Liver (tissue), 9 donors: ENCODE results near the gene GRK2. TPM values are rescaled to one million over a fixed set of nuclear protein-coding genes. Genes with fewer than 3 reads are reported as not detected.

ENCODE experiments used
- DNase-seq: peaks from one replicate; pipeline ENCODE4 v3.0.0-alpha.2; 2017; ENCODE audit warnings: low spot score
- H3K27ac ChIP-seq, 2 donors: one replicate each; pipeline ENCODE4 v1.7.0; 2013; ENCODE audit warnings: inconsistent platforms in 2 of 2, low read length in 2 of 2, control low read depth in 1 of 2, low read depth in 1 of 2, mild to moderate bottlenecking in 1 of 2
- H3K27me3 ChIP-seq, 4 donors: one replicate each; pipeline versions ENCODE4 v1.6.1 to v1.7.0; 2013; ENCODE audit warnings: low read length in 3 of 4, inconsistent platforms in 1 of 4, mild to moderate bottlenecking in 1 of 4, moderate library complexity in 1 of 4; ENCODE audit not compliant: control insufficient read depth in 4 of 4, insufficient read depth in 4 of 4
- H3K36me3 ChIP-seq, 4 donors: one replicate each; pipeline versions ENCODE4 v1.6.1 to v1.7.0; 2013; ENCODE audit warnings: low read length in 3 of 4, mild to moderate bottlenecking in 3 of 4, low read depth in 1 of 4, moderate library complexity in 1 of 4; ENCODE audit not compliant: control insufficient read depth in 4 of 4, insufficient read depth in 3 of 4
- H3K4me1 ChIP-seq, 4 donors: one replicate each; pipeline versions ENCODE4 v1.6.1 to v1.7.0; 2013; ENCODE audit warnings: low read length in 3 of 4, mild to moderate bottlenecking in 3 of 4, moderate library complexity in 1 of 4; ENCODE audit not compliant: control insufficient read depth in 4 of 4, insufficient read depth in 4 of 4
- H3K4me3 ChIP-seq, 3 donors: one replicate each; pipeline versions ENCODE4 v1.6.1 to v1.7.0; 2013; ENCODE audit warnings: low read length in 3 of 3, control low read depth in 1 of 3, low read depth in 1 of 3, mild to moderate bottlenecking in 1 of 3
- H3K9ac ChIP-seq, 2 donors: one replicate each; pipeline ENCODE4 v1.7.0; 2013; ENCODE audit warnings: low read length in 2 of 2, mild to moderate bottlenecking in 2 of 2, moderate library complexity in 2 of 2, control low read depth in 1 of 2, low read depth in 1 of 2
- H3K9me3 ChIP-seq, 4 donors: one replicate each; pipeline versions ENCODE4 v1.6.1 to v1.7.0; 2013; ENCODE audit warnings: low read length in 3 of 4; ENCODE audit not compliant: control insufficient read depth in 4 of 4
- ATF3 ChIP-seq: IDR thresholded peaks from 2 replicates; pipeline ENCODE4 v1.6.1; 2016; ENCODE audit warnings: antibody characterized with exemption
- EGR1 ChIP-seq, 2 donors: IDR thresholded peaks; 2 replicates each; pipeline ENCODE4 v1.6.1; 2016 to 2018; ENCODE audit warnings: antibody characterized with exemption in 2 of 2, low read depth in 2 of 2
- FOXA1 ChIP-seq: IDR thresholded peaks from 2 replicates; pipeline ENCODE4 v1.6.1; 2016; ENCODE audit warnings: antibody characterized with exemption
- FOXA2 ChIP-seq: IDR thresholded peaks from 2 replicates; pipeline ENCODE4 v1.6.1; 2016; ENCODE audit warnings: antibody characterized with exemption
- GABPA ChIP-seq, 2 donors: IDR thresholded peaks in 1 of 2; conservative IDR thresholded peaks in 1 of 2; 2 replicates each; pipeline ENCODE4 v1.6.1; 2016; ENCODE audit warnings: antibody characterized with exemption in 2 of 2, mild to moderate bottlenecking in 1 of 2, moderate library complexity in 1 of 2
- HNF4A ChIP-seq, 2 donors: conservative IDR thresholded peaks; 2 replicates each; pipeline ENCODE4 v1.6.1; 2016; ENCODE audit warnings: antibody characterized with exemption in 2 of 2, mild to moderate bottlenecking in 2 of 2
- HNF4G ChIP-seq: IDR thresholded peaks from 2 replicates; pipeline ENCODE4 v1.6.1; 2016; ENCODE audit warnings: antibody characterized with exemption
- NR2F2 ChIP-seq: IDR thresholded peaks from 2 replicates; pipeline ENCODE4 v1.6.1; 2016; ENCODE audit warnings: antibody characterized with exemption
- RAD21 ChIP-seq, 2 donors: IDR thresholded peaks; 2 replicates each; pipeline ENCODE4 v1.6.1; 2016; ENCODE audit warnings: antibody characterized with exemption in 2 of 2, mild to moderate bottlenecking in 2 of 2
- RXRA ChIP-seq, 2 donors: IDR thresholded peaks; 2 replicates each; pipeline ENCODE4 v1.6.1; 2017 to 2018; ENCODE audit warnings: antibody characterized with exemption in 2 of 2, mild to moderate bottlenecking in 1 of 2
- TAF1 ChIP-seq: conservative IDR thresholded peaks from 2 replicates; pipeline ENCODE4 v1.6.1; 2016; ENCODE audit warnings: antibody characterized with exemption, mild to moderate bottlenecking
- YY1 ChIP-seq: IDR thresholded peaks from 2 replicates; pipeline ENCODE4 v1.6.1; 2016; ENCODE audit warnings: antibody characterized with exemption, mild to moderate bottlenecking
- ZBTB33 ChIP-seq: IDR thresholded peaks from 2 replicates; pipeline ENCODE4 v1.6.1; 2016; ENCODE audit warnings: antibody characterized with exemption
- WGBS: extraction: QIAGEN DNeasy Blood & Tissue Kit; methylation state at CpG from one replicate; pipeline ENCODE4 v1.1.7; 2013; 5-methylcytosine and 5-hydroxymethylcytosine counted together
- polyA plus RNA-seq, 2 donors: library from polyadenylated mRNA; stranded (reverse) in 1 of 2; unstranded in 1 of 2; fragments of 200-250 nt in 1 of 2; fragments of >200 nt in 1 of 2; fragmentation: Nextera tagmentation in 1 of 2; extraction: Ambion mirVana in 1 of 2; gene quantifications; one replicate each; pipeline versions ENCODE4 v1.2.1 to v1.2.3, GENCODE V29; 2013 to 2015
- total RNA-seq, 2 donors: library from RNA; depleted of rRNA; stranded (reverse); fragments of >200 nt; gene quantifications; one replicate each; pipeline ENCODE4 v1.2.3, GENCODE V29; 2014
- TF ChIP-seq, protein P1 (sequence below): fragments of 150-350 bp; IDR thresholded peaks from 2 replicates; pipeline ENCODE4 v1.5.1; 2017; ENCODE audit warnings: improper control_type of control experiment, low read depth, low read length; ENCODE audit not compliant: missing input control
- TF ChIP-seq, protein P2 (sequence below): IDR thresholded peaks from 2 replicates; pipeline ENCODE4 v1.6.1; 2016; ENCODE audit warnings: antibody characterized with exemption, mild to moderate bottlenecking
- donor health status: healthy.
- donor health status: healthy.
- donor health status: healthy.
- donor health status: healthy.
- donor health status: healthy.

The GRK2 gene
- total and polyA plus RNA-seq, 4 donors = 13.4 to 41.4 (median 31.7) TPM

DNA sequence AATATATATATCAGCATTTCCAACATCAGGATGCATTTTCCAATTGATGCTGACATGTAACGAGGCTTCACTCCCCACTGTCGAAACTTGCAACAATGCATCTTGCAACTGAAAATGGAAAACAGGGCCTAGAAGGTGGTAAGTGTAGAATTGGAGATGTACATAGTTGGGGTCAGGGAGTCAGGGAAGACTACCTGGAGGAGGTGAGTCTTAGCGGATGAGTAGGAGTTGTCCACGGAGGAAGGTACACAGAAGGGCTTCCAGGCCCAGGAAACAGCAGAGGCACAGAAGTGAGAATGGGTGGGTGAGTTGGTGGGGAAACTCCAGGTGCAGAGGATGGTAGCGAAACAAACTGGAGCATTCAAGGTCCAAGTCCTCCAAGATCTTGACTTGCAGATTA lies 2.0 kb upstream of the GRK2 start:
- Histone ChIP-seq H3K27ac (no peak overlapping the region), H3K9ac (no peak overlapping the region), H3K36me3 (no peaks in the 10 kb centered on the region), H3K9me3 (no peaks in the 10 kb centered on the region), H3K4me1 (peaks cover 10 to 54% (median 39%) of the 10 kb centered on the region in 4 donors), H3K4me3 (no peak overlapping the region), H3K27me3 (no peaks in the 10 kb centered on the region)
- TF ChIP-seq ZBTB33 (no peak), FOXA2 (no peak), TAF1 (no peak), RXRA (IDR thresholded peaks at IDR 0.05) (no peak), YY1 (no peak)
- TF ChIP-seq, protein P1, sequence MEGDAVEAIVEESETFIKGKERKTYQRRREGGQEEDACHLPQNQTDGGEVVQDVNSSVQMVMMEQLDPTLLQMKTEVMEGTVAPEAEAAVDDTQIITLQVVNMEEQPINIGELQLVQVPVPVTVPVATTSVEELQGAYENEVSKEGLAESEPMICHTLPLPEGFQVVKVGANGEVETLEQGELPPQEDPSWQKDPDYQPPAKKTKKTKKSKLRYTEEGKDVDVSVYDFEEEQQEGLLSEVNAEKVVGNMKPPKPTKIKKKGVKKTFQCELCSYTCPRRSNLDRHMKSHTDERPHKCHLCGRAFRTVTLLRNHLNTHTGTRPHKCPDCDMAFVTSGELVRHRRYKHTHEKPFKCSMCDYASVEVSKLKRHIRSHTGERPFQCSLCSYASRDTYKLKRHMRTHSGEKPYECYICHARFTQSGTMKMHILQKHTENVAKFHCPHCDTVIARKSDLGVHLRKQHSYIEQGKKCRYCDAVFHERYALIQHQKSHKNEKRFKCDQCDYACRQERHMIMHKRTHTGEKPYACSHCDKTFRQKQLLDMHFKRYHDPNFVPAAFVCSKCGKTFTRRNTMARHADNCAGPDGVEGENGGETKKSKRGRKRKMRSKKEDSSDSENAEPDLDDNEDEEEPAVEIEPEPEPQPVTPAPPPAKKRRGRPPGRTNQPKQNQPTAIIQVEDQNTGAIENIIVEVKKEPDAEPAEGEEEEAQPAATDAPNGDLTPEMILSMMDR = no peak
- TF ChIP-seq, protein P2, sequence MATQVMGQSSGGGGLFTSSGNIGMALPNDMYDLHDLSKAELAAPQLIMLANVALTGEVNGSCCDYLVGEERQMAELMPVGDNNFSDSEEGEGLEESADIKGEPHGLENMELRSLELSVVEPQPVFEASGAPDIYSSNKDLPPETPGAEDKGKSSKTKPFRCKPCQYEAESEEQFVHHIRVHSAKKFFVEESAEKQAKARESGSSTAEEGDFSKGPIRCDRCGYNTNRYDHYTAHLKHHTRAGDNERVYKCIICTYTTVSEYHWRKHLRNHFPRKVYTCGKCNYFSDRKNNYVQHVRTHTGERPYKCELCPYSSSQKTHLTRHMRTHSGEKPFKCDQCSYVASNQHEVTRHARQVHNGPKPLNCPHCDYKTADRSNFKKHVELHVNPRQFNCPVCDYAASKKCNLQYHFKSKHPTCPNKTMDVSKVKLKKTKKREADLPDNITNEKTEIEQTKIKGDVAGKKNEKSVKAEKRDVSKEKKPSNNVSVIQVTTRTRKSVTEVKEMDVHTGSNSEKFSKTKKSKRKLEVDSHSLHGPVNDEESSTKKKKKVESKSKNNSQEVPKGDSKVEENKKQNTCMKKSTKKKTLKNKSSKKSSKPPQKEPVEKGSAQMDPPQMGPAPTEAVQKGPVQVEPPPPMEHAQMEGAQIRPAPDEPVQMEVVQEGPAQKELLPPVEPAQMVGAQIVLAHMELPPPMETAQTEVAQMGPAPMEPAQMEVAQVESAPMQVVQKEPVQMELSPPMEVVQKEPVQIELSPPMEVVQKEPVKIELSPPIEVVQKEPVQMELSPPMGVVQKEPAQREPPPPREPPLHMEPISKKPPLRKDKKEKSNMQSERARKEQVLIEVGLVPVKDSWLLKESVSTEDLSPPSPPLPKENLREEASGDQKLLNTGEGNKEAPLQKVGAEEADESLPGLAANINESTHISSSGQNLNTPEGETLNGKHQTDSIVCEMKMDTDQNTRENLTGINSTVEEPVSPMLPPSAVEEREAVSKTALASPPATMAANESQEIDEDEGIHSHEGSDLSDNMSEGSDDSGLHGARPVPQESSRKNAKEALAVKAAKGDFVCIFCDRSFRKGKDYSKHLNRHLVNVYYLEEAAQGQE = no peak
- WGBS = 96% methylated on average over 5 of the region's 5 CpGs
- DNase-seq = no peak

- H3K9me3 ChIP-seq = no peaks in the 10 kb centered on the region
- no peak overlapping the region for H3K4me3 ChIP-seq
- DNase-seq = no peak
- H3K36me3 ChIP-seq = no peaks in the 10 kb centered on the region
- no peak overlapping the region for H3K9ac ChIP-seq
- no peaks in the 10 kb centered on the region for H3K27me3 ChIP-seq
- 94% methylated on average over 7 of the region's 7 CpGs for whole genome bisulfite sequencing
- peaks cover 15 to 62% (median 46%) of the 10 kb centered on the region in 4 donors for H3K4me1 ChIP-seq
- no peak overlapping the region for H3K27ac ChIP-seq
- no peak for TF ChIP-seq RAD21 (IDR thresholded peaks at IDR 0.05)
- no peak for TF ChIP-seq NR2F2
- no peak for TF ChIP-seq GABPA (IDR thresholded peaks at IDR 0.05 in 1 of 2, conservative IDR thresholded peaks at IDR 0.05 in 1 of 2)
- no peak for TF ChIP-seq YY1
- no peak for TF ChIP-seq FOXA1
- no peak for TF ChIP-seq ZBTB33
- TF ChIP-seq HNF4A (conservative IDR thresholded peaks at IDR 0.05) = no peak
- no peak for TF ChIP-seq ATF3
- no peak for TF ChIP-seq FOXA2
- TF ChIP-seq EGR1 (IDR thresholded peaks at IDR 0.05; ENCODE audit: low read depth in 2 of 2) = no peak
- no peak for TF ChIP-seq HNF4G
- TF ChIP-seq, protein P1 = no peak
These were observed 1.2 kb upstream of the GRK2 start for GRCh38 chr11:67264877-67265632.
